Activated CD4-positive, alpha-beta T cell treated with anti-CD3 and anti-CD28 coated beads, Interleukin-2, Interleukin-4, amounts not matched to agents 100 ng/mL and 50 ng/mL, durations not matched to agents 16 hours and 8 hours (primary cell): ENCODE results near the gene RGS6.

Experiments used
- DNase-seq: peaks from one replicate; pipeline ENCODE4 v3.0.0-alpha.2; 2020; ENCODE audit warnings: low spot score

The RGS6 gene

GRCh38 chr14:72081137-72081536, 148.9 kb downstream of the RGS6 start:
- no peak for DNase-seq

GRCh38 chr14:72084935-72085334, 152.7 kb downstream of the RGS6 start:
- no peak for DNase-seq

GRCh38 chr14:72089625-72090024, 157.4 kb downstream of the RGS6 start:
- DNase-seq: no peak

GRCh38 chr14:72094844-72095582, 162.8 kb downstream of the RGS6 start:
- peak; percentile 78 for DNase-seq

- DNase-seq: no peak
These were observed 165.0 kb downstream of the RGS6 start for GRCh38 chr14:72097173-72097783.

GRCh38 chr14:72098210-72098609, 166.0 kb downstream of the RGS6 start:
- no peak for DNase-seq

- no peak for DNase-seq
These were observed 167.3 kb downstream of the RGS6 start for GRCh38 chr14:72099566-72099965.

- peak; percentile 37 for DNase-seq
These were observed 171.9 kb downstream of the RGS6 start for GRCh38 chr14:72104011-72104613.

- DNase-seq: no peak
These were observed 179.7 kb downstream of the RGS6 start for GRCh38 chr14:72111911-72112310.

GRCh38 chr14:72118841-72119240, 186.6 kb downstream of the RGS6 start:
- DNase-seq: no peak

GRCh38 chr14:72120315-72120714, 188.1 kb downstream of the RGS6 start:
- no peak for DNase-seq

- DNase-seq: no peak
These were observed 191.5 kb downstream of the RGS6 start for GRCh38 chr14:72123755-72124154.

GRCh38 chr14:72124171-72124570, 191.9 kb downstream of the RGS6 start:
- DNase-seq: no peak

- no peak for DNase-seq
These were observed 193.9 kb downstream of the RGS6 start for GRCh38 chr14:72126091-72126490.

- no peak for DNase-seq
These were observed 194.3 kb downstream of the RGS6 start for GRCh38 chr14:72126561-72126960.

- no peak for DNase-seq
These were observed 196.4 kb downstream of the RGS6 start for GRCh38 chr14:72128629-72129028.

- no peak for DNase-seq
These were observed 197.1 kb downstream of the RGS6 start for GRCh38 chr14:72129291-72129690.

- no peak for DNase-seq
These were observed 208.9 kb downstream of the RGS6 start for GRCh38 chr14:72141084-72141483.

- no peak for DNase-seq
These were observed 210.1 kb downstream of the RGS6 start for GRCh38 chr14:72142328-72142727.

GRCh38 chr14:72146241-72146640, 214.0 kb downstream of the RGS6 start:
- no peak for DNase-seq

GRCh38 chr14:72154645-72155378, 222.6 kb downstream of the RGS6 start:
- DNase-seq: no peak

GRCh38 chr14:72155379-72155993, 223.3 kb downstream of the RGS6 start:
- peak; percentile 55 for DNase-seq
